Hematopoietic multipotent progenitor cell treated with erythropoietin and hydrocortisone succinate and interleukin-3 and kit ligand, for 4 days (in vitro differentiated cells): Measurements from ENCODE around the gene ATP6AP2.
"Not testable (repeated sequence)": the region's sequence is repeated elsewhere in the genome, so short reads cannot be mapped to it uniquely, and the experiment has no call there.

Experiments used
- DNase-seq: peaks from one replicate; pipeline ENCODE4 v3.0.0-alpha.2; 2015

ATP6AP2 gene

DNA sequence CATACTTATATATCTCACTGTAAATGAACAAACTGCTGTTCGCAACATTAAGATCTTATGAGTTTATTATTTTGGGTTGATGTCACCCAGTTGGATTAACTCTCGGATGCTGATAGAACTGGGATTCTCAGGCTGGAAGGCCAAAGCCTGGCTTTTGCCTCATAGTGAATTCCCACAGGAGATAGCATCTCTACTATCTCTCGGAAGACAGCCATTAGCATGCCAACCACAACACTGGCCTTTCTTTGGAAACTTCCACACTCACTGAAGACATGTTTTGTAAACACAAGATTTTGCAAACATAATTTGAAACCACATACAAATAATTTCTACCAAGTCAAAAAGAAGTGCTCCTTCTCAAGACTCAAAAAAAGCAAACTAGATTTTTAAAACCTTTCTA, 4.5 kb upstream of the ATP6AP2 start:
- no peak for DNase-seq

DNA sequence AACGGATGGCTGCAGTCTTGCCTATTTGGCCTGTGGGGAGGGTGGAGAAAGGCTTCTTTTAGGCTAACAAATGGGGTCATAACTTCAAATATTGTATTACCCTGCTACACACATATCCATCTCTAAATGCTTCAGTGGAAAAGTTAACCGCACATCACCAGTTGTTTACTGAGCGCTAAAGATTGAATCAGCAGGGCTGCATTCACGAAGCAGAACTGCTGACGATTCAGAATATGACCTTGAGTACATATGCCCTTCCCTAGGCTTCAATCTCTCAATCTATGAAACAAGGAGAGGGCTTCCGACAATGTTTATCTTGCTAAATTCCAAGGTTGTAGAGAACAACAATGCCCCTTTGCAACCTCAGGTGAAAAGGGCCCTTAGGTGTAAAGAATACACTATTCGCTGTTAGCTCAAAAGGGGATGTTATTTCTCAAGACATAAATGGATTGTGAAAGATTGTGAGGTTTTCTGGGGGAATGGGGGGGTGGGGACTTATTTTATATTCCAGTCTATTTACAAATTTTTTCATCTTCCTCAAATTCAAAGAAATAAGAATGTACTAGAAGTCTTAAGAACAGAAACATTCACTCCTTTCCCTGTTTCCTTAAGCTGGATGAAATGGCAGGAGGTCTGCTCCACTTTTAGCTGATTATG, 2.6 kb upstream of the ATP6AP2 start:
- peak; percentile 35 for DNase-seq

DNA sequence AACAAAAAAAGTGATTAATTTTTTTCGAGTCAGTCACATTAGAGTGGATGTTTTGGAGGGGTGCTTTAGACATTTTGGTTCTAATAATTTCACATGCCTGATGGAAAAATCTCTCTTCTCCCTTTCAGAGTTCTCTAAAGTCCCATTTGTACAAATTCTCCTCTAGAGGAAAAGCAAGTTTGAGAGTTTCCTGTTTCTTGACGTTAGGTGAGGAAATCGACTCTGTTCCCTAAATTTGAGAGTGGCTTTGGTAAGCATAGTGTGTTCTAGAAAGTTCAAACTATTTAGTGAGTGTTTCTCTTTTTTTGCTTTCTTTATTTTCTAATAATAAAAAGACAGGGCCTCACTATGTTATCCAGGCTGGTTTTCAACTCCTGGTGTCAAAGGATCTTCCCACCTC, 1.6 kb upstream of the ATP6AP2 start:
- DNase-seq, result no peak

GRCh38 chrX:40579900-40580536, 752 bp upstream of the ATP6AP2 start:
- no peak for DNase-seq

DNA sequence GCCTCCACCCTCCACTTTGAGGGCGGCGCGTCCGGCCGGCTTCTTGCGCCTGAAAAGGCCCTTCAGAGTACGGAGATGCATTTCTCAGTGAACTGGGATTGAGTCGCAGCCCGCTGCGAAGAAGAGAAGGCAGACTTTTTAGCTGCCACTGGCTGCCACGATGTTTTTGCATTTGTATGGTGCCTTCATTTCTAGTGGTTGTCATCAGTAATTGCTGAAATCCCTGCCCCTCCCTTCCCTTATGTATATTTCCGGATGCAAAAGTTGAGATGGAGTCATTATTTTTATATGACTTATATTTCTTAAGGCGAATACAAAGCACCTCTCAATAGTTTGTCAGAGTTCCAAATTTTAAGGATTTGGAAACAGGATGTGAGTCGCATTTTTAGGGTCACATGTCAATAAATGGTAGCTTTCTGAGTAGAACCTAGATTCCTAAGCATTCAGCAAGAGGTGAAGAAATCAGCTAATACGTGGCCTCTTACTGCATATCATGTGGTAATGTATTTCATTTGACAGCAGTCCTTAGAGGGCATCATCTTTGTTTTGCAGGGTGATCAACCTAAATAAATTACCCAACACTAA, 658 bp downstream of the ATP6AP2 start:
- DNase-seq, result peak; percentile 30

GRCh38 chrX:40582178-40582577, 1.4 kb downstream of the ATP6AP2 start:
- not testable (repeated sequence) for DNase-seq

DNA sequence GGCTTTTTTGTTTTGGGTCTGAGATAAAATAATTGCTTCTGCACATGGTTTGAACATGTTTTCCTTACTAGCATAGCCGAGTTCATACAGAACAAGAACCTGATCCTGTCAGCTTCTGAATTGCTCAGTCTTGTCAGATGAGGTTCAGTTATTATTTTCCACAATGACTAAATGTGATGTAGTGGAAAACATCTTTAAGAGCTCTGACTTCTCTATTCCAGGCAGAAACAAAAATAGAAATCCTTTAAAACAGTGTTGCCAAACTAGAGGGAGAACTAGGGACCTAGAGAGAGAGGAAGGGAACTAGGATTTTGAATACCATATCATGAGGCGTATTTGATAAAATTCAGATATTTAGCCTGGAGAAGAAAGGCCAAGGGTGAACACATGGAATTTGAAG, 2.0 kb downstream of the ATP6AP2 start:
- DNase-seq, result no peak

GRCh38 chrX:40587623-40588022, 6.9 kb downstream of the ATP6AP2 start:
- DNase-seq, result not testable (repeated sequence)

- DNase-seq, result not testable (repeated sequence)
Measured at GRCh38 chrX:40589616-40590321, 9.0 kb downstream of the ATP6AP2 start.

DNA sequence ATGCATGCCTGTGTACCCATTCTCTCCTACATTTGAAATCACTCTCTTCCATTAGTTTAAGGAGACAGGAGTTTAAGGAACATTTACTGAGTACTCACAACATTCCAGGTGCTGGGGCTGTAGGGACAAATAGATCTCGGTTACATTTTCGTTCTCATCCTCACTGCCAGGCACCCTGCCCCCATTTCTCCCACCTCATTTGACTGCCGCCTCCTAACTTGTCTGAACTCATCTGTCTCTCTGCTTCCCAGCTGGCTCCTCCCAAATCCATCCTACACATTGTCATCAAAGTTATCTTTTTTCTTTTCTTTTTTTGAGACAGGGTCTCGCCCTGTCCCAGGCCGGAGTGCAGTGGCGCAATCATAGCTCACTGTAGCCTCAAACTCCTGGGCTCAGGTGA, 22.7 kb downstream of the ATP6AP2 start:
- DNase-seq, result no peak

DNA sequence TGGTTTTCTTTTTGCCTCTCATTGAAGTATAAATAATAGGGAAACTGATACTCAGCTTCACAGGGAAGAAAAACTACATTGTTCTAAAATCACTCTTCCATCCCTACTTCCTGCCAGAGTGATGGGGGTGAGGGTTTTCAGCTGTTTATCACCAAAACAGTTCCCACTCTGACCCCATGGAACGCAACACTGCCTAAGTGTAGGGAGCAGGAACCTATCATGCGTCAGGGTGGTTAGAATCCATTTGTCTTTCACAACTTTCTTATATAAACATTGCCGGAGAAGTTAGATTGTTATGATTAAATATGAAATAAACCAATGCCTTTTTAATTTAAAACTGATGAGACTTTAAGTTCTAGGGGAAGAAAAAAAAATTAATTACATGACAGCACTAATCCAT, 26.6 kb downstream of the ATP6AP2 start:
- DNase-seq, result no peak

DNA sequence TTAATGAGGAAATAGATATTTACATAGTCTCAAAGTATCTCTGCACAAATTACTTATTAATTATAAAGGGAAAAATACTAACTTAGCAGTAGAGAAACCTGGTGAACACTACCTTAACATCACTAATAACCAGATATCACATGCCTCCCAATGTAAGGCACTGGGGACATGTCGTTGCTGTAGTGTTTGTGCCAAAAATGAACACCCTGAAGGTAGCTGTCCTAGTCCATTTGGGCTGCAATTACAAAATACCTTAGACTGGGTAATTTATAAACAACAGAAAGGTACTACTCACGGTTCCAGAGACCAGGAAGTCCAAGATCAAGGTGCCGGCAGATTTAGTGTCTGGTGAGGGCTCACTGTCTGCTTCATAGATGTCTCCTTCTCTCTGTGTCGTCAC, 31.7 kb downstream of the ATP6AP2 start:
- no peak for DNase-seq

GRCh38 chrX:40615976-40616375, 35.2 kb downstream of the ATP6AP2 start:
- no peak for DNase-seq

DNA sequence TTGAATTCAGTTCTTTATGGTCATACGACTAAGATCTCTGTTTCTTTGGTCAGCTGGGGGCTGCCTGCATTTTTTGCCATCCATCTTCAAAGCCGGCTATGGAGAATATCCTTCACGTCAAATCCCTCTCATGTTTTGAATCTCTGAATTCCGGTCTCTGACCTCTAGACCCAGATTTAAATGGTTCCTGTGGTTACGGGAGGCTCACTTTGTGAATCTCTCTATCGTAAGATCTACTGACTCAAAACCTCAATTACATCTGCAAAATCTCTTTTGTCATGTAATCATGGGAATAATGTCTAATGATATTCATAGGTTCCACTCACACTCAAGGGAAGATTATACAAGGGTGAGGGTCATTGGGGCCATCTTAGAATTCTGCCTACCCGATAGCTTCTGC, 36.8 kb downstream of the ATP6AP2 start:
- DNase-seq, result no peak

GRCh38 chrX:40622479-40623138, 41.8 kb downstream of the ATP6AP2 start:
- no peak for DNase-seq

DNA sequence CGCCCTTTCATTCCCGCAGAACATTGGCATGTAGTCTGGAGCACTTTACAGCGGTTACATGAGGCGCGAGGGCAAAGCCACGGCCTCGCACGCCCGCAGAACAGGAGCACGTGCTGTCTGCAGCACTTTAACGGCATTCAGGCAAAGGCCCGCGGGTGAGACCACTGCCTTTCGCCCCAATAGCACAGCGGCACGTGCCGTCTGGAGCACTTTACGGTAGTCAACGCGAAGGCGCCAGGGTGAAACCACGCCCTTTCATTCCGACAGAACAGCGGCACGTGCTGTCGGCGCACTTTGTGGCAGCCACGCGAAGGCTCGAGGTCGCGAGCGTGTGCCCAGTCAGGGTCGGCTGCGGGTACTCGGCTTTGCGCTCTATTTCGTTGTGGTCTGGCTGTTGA, 42.4 kb downstream of the ATP6AP2 start, which contains the start of gene MPC1L:
Gene MPC1L, plus strand, starts transcription at position 290 of the 398 bp plus-strand sequence. CDS start 138 bp downstream, outside the sequence.
- DNase-seq, result no peak

GRCh38 chrX:40623665-40624064, 42.9 kb downstream of the ATP6AP2 start:
- no peak for DNase-seq

DNA sequence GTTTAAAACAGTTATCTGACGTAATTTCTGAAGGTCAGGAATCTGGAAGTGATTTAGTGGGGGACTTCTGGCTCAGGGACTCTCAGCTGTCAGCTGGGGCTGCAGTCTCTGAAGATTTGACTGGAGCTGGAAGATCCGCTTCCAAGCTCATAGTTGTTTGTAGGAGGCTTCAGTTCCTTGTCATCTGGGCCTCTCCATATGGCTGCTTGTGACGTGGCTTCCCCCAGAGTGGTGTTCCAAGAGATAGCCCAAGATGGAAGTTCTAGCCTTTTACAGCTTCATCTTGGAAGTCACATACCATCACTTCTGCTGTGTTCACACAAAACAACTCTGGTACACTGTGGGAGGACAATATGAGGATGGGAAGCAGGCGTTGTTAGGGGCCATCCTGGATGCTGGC, 44.5 kb downstream of the ATP6AP2 start:
- no peak for DNase-seq

- DNase-seq, result peak; percentile 26
Measured at GRCh38 chrX:40628506-40628905, 47.7 kb downstream of the ATP6AP2 start.

GRCh38 chrX:40632199-40632598, 51.4 kb downstream of the ATP6AP2 start:
- DNase-seq, result no peak

DNA sequence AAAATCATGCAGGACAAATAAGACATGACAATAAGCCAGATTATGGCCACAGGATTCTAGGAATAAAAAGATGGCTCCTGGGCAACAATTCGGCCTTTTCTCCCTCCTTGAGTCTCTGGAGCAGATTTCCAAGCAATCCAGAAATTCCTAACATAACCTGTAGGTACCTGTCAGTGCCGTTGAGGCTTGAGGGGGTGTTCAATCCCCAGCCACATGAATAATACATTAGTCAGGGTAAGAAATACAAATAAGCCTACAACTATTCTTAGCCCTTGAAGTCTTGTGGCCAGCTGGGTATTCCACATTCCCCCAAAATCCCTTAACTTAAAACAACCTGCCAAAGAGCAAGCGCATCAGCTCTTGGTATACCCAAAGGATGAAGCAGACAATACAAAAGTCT, 56.9 kb downstream of the ATP6AP2 start:
- DNase-seq, result no peak

DNA sequence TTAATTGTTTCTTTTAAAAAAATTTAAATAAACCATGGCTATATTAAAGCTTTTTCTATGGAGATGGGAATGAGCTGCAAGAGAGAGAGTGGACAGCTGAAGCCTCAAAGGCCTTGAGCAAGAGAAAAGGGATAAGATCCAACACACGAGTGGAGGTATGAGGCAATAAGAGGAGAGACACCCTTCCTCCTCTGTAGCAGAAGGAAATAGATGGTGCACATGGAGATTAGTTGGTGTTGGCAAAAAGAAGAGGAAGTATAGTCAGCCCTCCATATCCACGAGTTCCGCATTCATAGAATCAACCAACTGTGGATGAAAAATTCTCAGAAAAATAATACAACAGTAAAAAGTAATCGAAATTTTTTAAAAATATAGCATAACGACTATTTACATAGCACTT, 63.4 kb downstream of the ATP6AP2 start:
- peak; percentile 84 for DNase-seq

- DNase-seq, result peak; percentile 74
Measured at GRCh38 chrX:40644821-40645358, 64.1 kb downstream of the ATP6AP2 start.
